DOHH2 (cell line): Measurements from ENCODE around the gene RPL36AL.

Experiments used
- H3F3A ChIP-seq: fragments of 200-600 bp; sonication (generic), shearing (Covaris generic); 2 replicates; pipeline ENCODE4 v1.6.0; 2016; ENCODE audit warnings: antibody characterized with exemption, mild to moderate bottlenecking; ENCODE audit not compliant: control insufficient read depth, insufficient read depth
- H3K27ac ChIP-seq: fragments of 200-600 bp; sonication (generic); 2 replicates; pipeline ENCODE4 v1.5.1; 2014; ENCODE audit warnings: low read depth, mild to moderate bottlenecking, low read length, moderate library complexity
- H3K27me3 ChIP-seq: fragments of 200-600 bp; sonication (generic); 2 replicates; pipeline ENCODE4 v1.6.1; 2014; ENCODE audit warnings: mild to moderate bottlenecking, low read length, mixed read lengths; ENCODE audit not compliant: control insufficient read depth
- H3K36me3 ChIP-seq: fragments of 200-600 bp; sonication (generic); 2 replicates; pipeline ENCODE4 v1.6.1; 2014; ENCODE audit warnings: mild to moderate bottlenecking, low read length, moderate library complexity, mixed read lengths; ENCODE audit not compliant: control insufficient read depth
- H3K4me1 ChIP-seq: fragments of 200-600 bp; sonication (generic); 2 replicates; pipeline ENCODE4 v1.6.1; 2014; ENCODE audit warnings: mild to moderate bottlenecking, low read length, mixed read lengths; ENCODE audit not compliant: control insufficient read depth
- H3K4me2 ChIP-seq: fragments of 200-600 bp; sonication (generic); 2 replicates; pipeline ENCODE4 v1.6.0; 2014; ENCODE audit warnings: mild to moderate bottlenecking, low read length, moderate library complexity
- H3K4me3 ChIP-seq: fragments of 200-600 bp; sonication (generic); 2 replicates; pipeline ENCODE4 v1.5.1; 2014; ENCODE audit warnings: mild to moderate bottlenecking, low read length, mixed read lengths
- H3K79me2 ChIP-seq: fragments of 200-600 bp; sonication (generic); 2 replicates; pipeline ENCODE4 v1.6.1; 2014; ENCODE audit warnings: mild to moderate bottlenecking, low read length, mixed read lengths; ENCODE audit not compliant: control insufficient read depth
- H3K9me2 ChIP-seq: fragments of 200-600 bp; sonication (generic); replicated peaks from 2 replicates; pipeline ENCODE4 v1.6.1; 2014; ENCODE audit warnings: mild to moderate bottlenecking, low read length, mixed read lengths; ENCODE audit not compliant: control insufficient read depth
- H3K9me3 ChIP-seq: fragments of 200-600 bp; sonication (generic); 2 replicates; pipeline ENCODE4 v1.6.1; 2014; ENCODE audit warnings: antibody characterized with exemption, low read length, mixed read lengths; ENCODE audit not compliant: control insufficient read depth, insufficient read depth
- H4K20me1 ChIP-seq: fragments of 200-600 bp; sonication (generic); 2 replicates; pipeline ENCODE4 v1.6.0; 2014; ENCODE audit warnings: low read depth, mild to moderate bottlenecking, antibody characterized with exemption, low read length, moderate library complexity; ENCODE audit not compliant: control insufficient read depth, insufficient read depth
- CTCF ChIP-seq: fragments of 200-600 bp; sonication (generic); IDR thresholded peaks from one replicate; pipeline ENCODE4 v1.5.1; 2014; ENCODE audit warnings: antibody characterized with exemption, mild to moderate bottlenecking, low read depth, low read length; ENCODE audit not compliant: poor library complexity, severe bottlenecking
- EZH2phosphoT487 ChIP-seq: fragments of 200-600 bp; sonication (generic); IDR thresholded peaks from 2 replicates; pipeline ENCODE4 v1.6.1; 2017; ENCODE audit warnings: borderline replicate concordance, mild to moderate bottlenecking, antibody characterized with exemption, low read length, moderate library complexity, mixed read lengths

RPL36AL gene

GRCh38 chr14:49636866-49637265, 16.4 kb upstream of the RPL36AL start:
- Histone ChIP-seq H3K4me3 (peak overlapping the region; percentile 76; the same call in 1 of the 2 replicates), H3K9me3 (no peaks in the 10 kb centered on the region), H3K27me3 (no peaks in the 10 kb centered on the region), H3F3A (peaks cover 14% of the 10 kb centered on the region), H3K36me3 (peaks cover 75% of the 10 kb centered on the region), H3K79me2 (peaks cover 98% of the 10 kb centered on the region), H3K27ac (no peak overlapping the region), H3K4me1 (peaks cover 28% of the 10 kb centered on the region), H3K4me2 (peak overlapping the region; percentile 83), H4K20me1 (peaks cover 13% of the 10 kb centered on the region; the same call in 1 of the 2 replicates), H3K9me2 (no peaks in the 10 kb centered on the region)
- TF ChIP-seq EZH2phosphoT487 = no peak
- TF ChIP-seq CTCF = no peak

GRCh38 chr14:49634547-49635334, 14.3 kb upstream of the RPL36AL start, which contains the start of gene DNAAF2:
Gene DNAAF2 (minus strand): TSS chr14:49635244. CDS start chr14:49635149, 95 bp downstream.
- Histone ChIP-seq H3K27ac (peak within 1 kb of the TSS; percentile 91), H3K4me2 (peak within 1 kb of the TSS; percentile 83), H3K9me3 (no peaks in the 10 kb centered on the region), H3K4me3 (peak within 1 kb of the TSS; percentile 76), H3K27me3 (no peaks in the 10 kb centered on the region), H3K79me2 (peaks cover 98% of the 10 kb centered on the region), H3K9me2 (no peaks in the 10 kb centered on the region), H3F3A (peaks cover 14% of the 10 kb centered on the region), H3K36me3 (peaks cover 67% of the 10 kb centered on the region), H4K20me1 (peaks cover 13% of the 10 kb centered on the region; the same call in 1 of the 2 replicates), H3K4me1 (peaks cover 29% of the 10 kb centered on the region)
- TF ChIP-seq EZH2phosphoT487 (no peak), CTCF (no peak)

GRCh38 chr14:49633640-49634546, 13.5 kb upstream of the RPL36AL start:
- peak; percentile 80 for TF ChIP-seq CTCF
- TF ChIP-seq EZH2phosphoT487 = no peak
- Histone ChIP-seq H3K9me3 (no peaks in the 10 kb centered on the region), H3K27ac (peak overlapping the region; percentile 91), H3K9me2 (no peaks in the 10 kb centered on the region), H3K4me2 (peak overlapping the region; percentile 83), H3K36me3 (peaks cover 67% of the 10 kb centered on the region), H4K20me1 (peaks cover 13% of the 10 kb centered on the region; the same call in 1 of the 2 replicates), H3K4me3 (peak overlapping the region; percentile 76), H3K79me2 (peaks cover 98% of the 10 kb centered on the region), H3K27me3 (no peaks in the 10 kb centered on the region), H3K4me1 (peaks cover 38% of the 10 kb centered on the region), H3F3A (peaks cover 16% of the 10 kb centered on the region)
